ENCODE data around the gene OCRL.
"Not testable (repeated sequence)": the region's sequence is repeated elsewhere in the genome, so short reads cannot be mapped to it uniquely, and the experiment has no call there.

OCRL gene

GRCh38 chrX:129531132-129531531, 8.9 kb upstream of the OCRL start:
- peaks cover 0 to 3% of the 10 kb centered on the region in 2 donors for H3K27me3 ChIP-seq (ENCODE audit: control insufficient read depth in 2 of 2, insufficient read depth in 2 of 2, low read length in 2 of 2)
- H3K4me1 ChIP-seq (ENCODE audit: control insufficient read depth in 2 of 2, insufficient read depth in 2 of 2, low read length in 2 of 2): no peaks in the 10 kb centered on the region
- H3K9me3 ChIP-seq (ENCODE audit: control insufficient read depth in 2 of 2, low read length in 2 of 2): no peaks in the 10 kb centered on the region
- H3K36me3 ChIP-seq (ENCODE audit: control insufficient read depth in 2 of 2, insufficient read depth in 2 of 2, low read length in 2 of 2): no peaks in the 10 kb centered on the region
- no peak overlapping the region for H3K4me3 ChIP-seq (ENCODE audit: low read length in 2 of 2)
- H3K9ac ChIP-seq (ENCODE audit: low read depth in 1 of 2, low read length in 2 of 2): no peak overlapping the region
- no peak overlapping the region for H3K27ac ChIP-seq (ENCODE audit: low read depth in 2 of 2, low read length in 2 of 2)

GRCh38 chrX:129534816-129535578, 5.1 kb upstream of the OCRL start:
- Histone ChIP-seq H3K4me3 (ENCODE audit: low read length in 2 of 2) (no peak overlapping the region), H3K9ac (ENCODE audit: low read depth in 1 of 2, low read length in 2 of 2) (no peak overlapping the region), H3K9me3 (ENCODE audit: control insufficient read depth in 2 of 2, low read length in 2 of 2) (no peaks in the 10 kb centered on the region), H3K36me3 (ENCODE audit: control insufficient read depth in 2 of 2, insufficient read depth in 2 of 2, low read length in 2 of 2) (no peaks in the 10 kb centered on the region), H3K4me1 (ENCODE audit: control insufficient read depth in 2 of 2, insufficient read depth in 2 of 2, low read length in 2 of 2) (no peaks in the 10 kb centered on the region), H3K27ac (ENCODE audit: low read depth in 2 of 2, low read length in 2 of 2) (no peak overlapping the region), H3K27me3 (ENCODE audit: control insufficient read depth in 2 of 2, insufficient read depth in 2 of 2, low read length in 2 of 2) (peaks cover 0 to 3% of the 10 kb centered on the region in 2 donors)

GRCh38 chrX:129540722-129541184, 694 bp downstream of the OCRL start:
- no peaks in the 10 kb centered on the region for H3K4me1 ChIP-seq (ENCODE audit: control insufficient read depth in 2 of 2, insufficient read depth in 2 of 2, low read length in 2 of 2)
- H3K36me3 ChIP-seq (ENCODE audit: control insufficient read depth in 2 of 2, insufficient read depth in 2 of 2, low read length in 2 of 2): peaks cover 0 to 3% of the 10 kb centered on the region in 2 donors
- peak overlapping the region; percentile 58 to 65 for H3K9ac ChIP-seq (ENCODE audit: low read depth in 1 of 2, low read length in 2 of 2)
- no peaks in the 10 kb centered on the region for H3K27me3 ChIP-seq (ENCODE audit: control insufficient read depth in 2 of 2, insufficient read depth in 2 of 2, low read length in 2 of 2)
- H3K4me3 ChIP-seq (ENCODE audit: low read length in 2 of 2): peak overlapping the region; percentile 67 to 80
- peak overlapping the region; percentile 85 to 86 for H3K27ac ChIP-seq (ENCODE audit: low read depth in 2 of 2, low read length in 2 of 2)
- no peaks in the 10 kb centered on the region for H3K9me3 ChIP-seq (ENCODE audit: control insufficient read depth in 2 of 2, low read length in 2 of 2)

- H3K27ac ChIP-seq (ENCODE audit: low read depth in 2 of 2, low read length in 2 of 2): no peak overlapping the region
- no peak overlapping the region for H3K4me3 ChIP-seq (ENCODE audit: low read length in 2 of 2)
- H3K4me1 ChIP-seq (ENCODE audit: control insufficient read depth in 2 of 2, insufficient read depth in 2 of 2, low read length in 2 of 2): no peaks in the 10 kb centered on the region
- H3K9me3 ChIP-seq (ENCODE audit: control insufficient read depth in 2 of 2, low read length in 2 of 2): no peaks in the 10 kb centered on the region
- no peaks in the 10 kb centered on the region for H3K27me3 ChIP-seq (ENCODE audit: control insufficient read depth in 2 of 2, insufficient read depth in 2 of 2, low read length in 2 of 2)
- H3K36me3 ChIP-seq (ENCODE audit: control insufficient read depth in 2 of 2, insufficient read depth in 2 of 2, low read length in 2 of 2): peaks cover 3 to 9% of the 10 kb centered on the region in 2 donors
- no peak overlapping the region for H3K9ac ChIP-seq (ENCODE audit: low read depth in 1 of 2, low read length in 2 of 2)
These were observed 4.7 kb downstream of the OCRL start for GRCh38 chrX:129544780-129545179.

- H3K27ac ChIP-seq (ENCODE audit: low read depth in 2 of 2, low read length in 2 of 2): no peak overlapping the region
- no peaks in the 10 kb centered on the region for H3K27me3 ChIP-seq (ENCODE audit: control insufficient read depth in 2 of 2, insufficient read depth in 2 of 2, low read length in 2 of 2)
- H3K36me3 ChIP-seq (ENCODE audit: control insufficient read depth in 2 of 2, insufficient read depth in 2 of 2, low read length in 2 of 2): peaks cover 3 to 9% of the 10 kb centered on the region in 2 donors
- H3K4me1 ChIP-seq (ENCODE audit: control insufficient read depth in 2 of 2, insufficient read depth in 2 of 2, low read length in 2 of 2): no peaks in the 10 kb centered on the region
- no peak overlapping the region for H3K9ac ChIP-seq (ENCODE audit: low read depth in 1 of 2, low read length in 2 of 2)
- H3K4me3 ChIP-seq (ENCODE audit: low read length in 2 of 2): no peak overlapping the region
- H3K9me3 ChIP-seq (ENCODE audit: control insufficient read depth in 2 of 2, low read length in 2 of 2): no peaks in the 10 kb centered on the region
These were observed 5.3 kb downstream of the OCRL start for GRCh38 chrX:129545408-129545807.

GRCh38 chrX:129549124-129549523, 9.1 kb downstream of the OCRL start:
- no peak overlapping the region for H3K9ac ChIP-seq (ENCODE audit: low read depth in 1 of 2, low read length in 2 of 2)
- peaks cover 3 to 9% of the 10 kb centered on the region in 2 donors for H3K36me3 ChIP-seq (ENCODE audit: control insufficient read depth in 2 of 2, insufficient read depth in 2 of 2, low read length in 2 of 2)
- no peak overlapping the region for H3K4me3 ChIP-seq (ENCODE audit: low read length in 2 of 2)
- no peaks in the 10 kb centered on the region for H3K9me3 ChIP-seq (ENCODE audit: control insufficient read depth in 2 of 2, low read length in 2 of 2)
- H3K4me1 ChIP-seq (ENCODE audit: control insufficient read depth in 2 of 2, insufficient read depth in 2 of 2, low read length in 2 of 2): no peaks in the 10 kb centered on the region
- no peaks in the 10 kb centered on the region for H3K27me3 ChIP-seq (ENCODE audit: control insufficient read depth in 2 of 2, insufficient read depth in 2 of 2, low read length in 2 of 2)
- H3K27ac ChIP-seq (ENCODE audit: low read depth in 2 of 2, low read length in 2 of 2): no peak overlapping the region

- no peaks in the 10 kb centered on the region for H3K4me1 ChIP-seq (ENCODE audit: control insufficient read depth in 2 of 2, insufficient read depth in 2 of 2, low read length in 2 of 2)
These were observed 13.7 kb downstream of the OCRL start for GRCh38 chrX:129553619-129554288.

GRCh38 chrX:129554816-129555215, 14.8 kb downstream of the OCRL start:
- not testable (repeated sequence) for H3K9ac ChIP-seq (ENCODE audit: low read depth in 1 of 2, low read length in 2 of 2)

More at GRCh38 chrX:129553619-129554288, 13.7 kb downstream of the OCRL start:
- Histone ChIP-seq H3K9ac (ENCODE audit: low read depth in 1 of 2, low read length in 2 of 2) (no peak overlapping the region), H3K9me3 (ENCODE audit: control insufficient read depth in 2 of 2, low read length in 2 of 2) (no peaks in the 10 kb centered on the region), H3K4me3 (ENCODE audit: low read length in 2 of 2) (no peak overlapping the region), H3K36me3 (ENCODE audit: control insufficient read depth in 2 of 2, insufficient read depth in 2 of 2, low read length in 2 of 2) (peaks cover 0 to 7% of the 10 kb centered on the region in 2 donors), H3K27ac (ENCODE audit: low read depth in 2 of 2, low read length in 2 of 2) (no peak overlapping the region), H3K27me3 (ENCODE audit: control insufficient read depth in 2 of 2, insufficient read depth in 2 of 2, low read length in 2 of 2) (peaks cover 0 to 3% of the 10 kb centered on the region in 2 donors)

GRCh38 chrX:129556806-129557315, 16.8 kb downstream of the OCRL start:
- Histone ChIP-seq H3K9me3 (ENCODE audit: control insufficient read depth in 2 of 2, low read length in 2 of 2) (no peaks in the 10 kb centered on the region), H3K4me1 (ENCODE audit: control insufficient read depth in 2 of 2, insufficient read depth in 2 of 2, low read length in 2 of 2) (no peaks in the 10 kb centered on the region), H3K27ac (ENCODE audit: low read depth in 2 of 2, low read length in 2 of 2) (no peak overlapping the region), H3K9ac (ENCODE audit: low read depth in 1 of 2, low read length in 2 of 2) (no peak overlapping the region), H3K27me3 (ENCODE audit: control insufficient read depth in 2 of 2, insufficient read depth in 2 of 2, low read length in 2 of 2) (peaks cover 0 to 3% of the 10 kb centered on the region in 2 donors), H3K36me3 (ENCODE audit: control insufficient read depth in 2 of 2, insufficient read depth in 2 of 2, low read length in 2 of 2) (peaks cover 6 to 11% of the 10 kb centered on the region in 2 donors), H3K4me3 (ENCODE audit: low read length in 2 of 2) (no peak overlapping the region)

More at GRCh38 chrX:129554816-129555215, 14.8 kb downstream of the OCRL start:
- H3K4me3 ChIP-seq (ENCODE audit: low read length in 2 of 2); H3K4me1 ChIP-seq (ENCODE audit: control insufficient read depth in 2 of 2, insufficient read depth in 2 of 2, low read length in 2 of 2); H3K9me3 ChIP-seq (ENCODE audit: control insufficient read depth in 2 of 2, low read length in 2 of 2); H3K27ac ChIP-seq (ENCODE audit: low read depth in 2 of 2, low read length in 2 of 2); H3K27me3 ChIP-seq (ENCODE audit: control insufficient read depth in 2 of 2, insufficient read depth in 2 of 2, low read length in 2 of 2): not testable (repeated sequence)
- H3K36me3 ChIP-seq (ENCODE audit: control insufficient read depth in 2 of 2, insufficient read depth in 2 of 2, low read length in 2 of 2): peaks cover 0 to 11% of the 10 kb centered on the region in 2 donors

- H3K27me3 ChIP-seq (ENCODE audit: control insufficient read depth in 2 of 2, insufficient read depth in 2 of 2, low read length in 2 of 2): peaks cover 0 to 3% of the 10 kb centered on the region in 2 donors
- no peaks in the 10 kb centered on the region for H3K9me3 ChIP-seq (ENCODE audit: control insufficient read depth in 2 of 2, low read length in 2 of 2)
- no peak overlapping the region for H3K27ac ChIP-seq (ENCODE audit: low read depth in 2 of 2, low read length in 2 of 2)
- peaks cover 8 to 15% of the 10 kb centered on the region in 2 donors for H3K36me3 ChIP-seq (ENCODE audit: control insufficient read depth in 2 of 2, insufficient read depth in 2 of 2, low read length in 2 of 2)
- H3K9ac ChIP-seq (ENCODE audit: low read depth in 1 of 2, low read length in 2 of 2): no peak overlapping the region
- H3K4me1 ChIP-seq (ENCODE audit: control insufficient read depth in 2 of 2, insufficient read depth in 2 of 2, low read length in 2 of 2): no peaks in the 10 kb centered on the region
- no peak overlapping the region for H3K4me3 ChIP-seq (ENCODE audit: low read length in 2 of 2)
These were observed 17.9 kb downstream of the OCRL start for GRCh38 chrX:129557844-129558480.
